Activated CD8-positive, alpha-beta memory T cell treated with anti-CD3 and anti-CD28 coated beads, Interleukin-2, amount 50 U/mL, for 24 hours (primary cell): ENCODE measurements around the gene ZBTB49.
"Not testable (repeated sequence)": the region's sequence is repeated elsewhere in the genome, so short reads cannot be mapped to it uniquely, and the experiment has no call there.

Experiments used
- DNase-seq: peaks from one replicate; pipeline ENCODE4 v3.0.0-alpha.2; 2020; ENCODE audit errors: extremely low read depth

The ZBTB49 gene

GRCh38 chr4:4289941-4290850, at the start of gene ZBTB49, which contains the start of gene LYAR:
Gene ZBTB49 (plus strand): TSS chr4:4290251. CDS start chr4:4299946, 9,695 bp downstream.
Gene LYAR (minus strand): TSS chr4:4290154. CDS start chr4:4283742, 6,412 bp downstream.
- peak; percentile 89 for DNase-seq

GRCh38 chr4:4245172-4245571, 44.9 kb upstream of the ZBTB49 start:
- no peak for DNase-seq

- no peak for DNase-seq
These were observed 42.4 kb upstream of the ZBTB49 start for GRCh38 chr4:4247696-4248028.

- peak; percentile 82 for DNase-seq
These were observed 41.8 kb upstream of the ZBTB49 start, which contains the start of gene TMEM128 for GRCh38 chr4:4248029-4248884. Gene TMEM128 (minus strand): TSS chr4:4248223. CDS start chr4:4248202, 21 bp downstream.

GRCh38 chr4:4248885-4249203, 41.2 kb upstream of the ZBTB49 start:
- DNase-seq, result no peak

- DNase-seq, result not testable (repeated sequence)
These were observed 40.7 kb upstream of the ZBTB49 start for GRCh38 chr4:4249342-4249741.

- DNase-seq, result no peak
These were observed 40.2 kb upstream of the ZBTB49 start for GRCh38 chr4:4249866-4250265.

GRCh38 chr4:4254199-4254598, 35.9 kb upstream of the ZBTB49 start:
- no peak for DNase-seq

GRCh38 chr4:4254666-4255065, 35.4 kb upstream of the ZBTB49 start:
- no peak for DNase-seq

GRCh38 chr4:4256799-4257198, 33.3 kb upstream of the ZBTB49 start:
- no peak for DNase-seq

GRCh38 chr4:4257705-4258104, 32.3 kb upstream of the ZBTB49 start:
- not testable (repeated sequence) for DNase-seq

- no peak for DNase-seq
These were observed 30.5 kb upstream of the ZBTB49 start for GRCh38 chr4:4259484-4260100.

GRCh38 chr4:4260185-4260751, 29.8 kb upstream of the ZBTB49 start:
- no peak for DNase-seq

GRCh38 chr4:4267981-4268380, 22.1 kb upstream of the ZBTB49 start:
- DNase-seq, result no peak

GRCh38 chr4:4268776-4269175, 21.3 kb upstream of the ZBTB49 start:
- DNase-seq, result no peak

- DNase-seq, result no peak
These were observed 20.7 kb upstream of the ZBTB49 start for GRCh38 chr4:4269331-4269731.

GRCh38 chr4:4269856-4270255, 20.2 kb upstream of the ZBTB49 start:
- no peak for DNase-seq

- no peak for DNase-seq
These were observed 19.5 kb upstream of the ZBTB49 start for GRCh38 chr4:4270529-4270928.

GRCh38 chr4:4271912-4272311, 18.1 kb upstream of the ZBTB49 start:
- DNase-seq, result no peak

GRCh38 chr4:4274226-4274625, 15.8 kb upstream of the ZBTB49 start:
- DNase-seq, result no peak

GRCh38 chr4:4277531-4277930, 12.5 kb upstream of the ZBTB49 start:
- no peak for DNase-seq

- DNase-seq, result no peak
These were observed 8.3 kb upstream of the ZBTB49 start for GRCh38 chr4:4281787-4282186.
